GM18868 (cell line): ENCODE measurements around the gene PDGFA.

ENCODE experiments used
- ATAC-seq: cut with Tn5 transposase; IDR thresholded peaks from one replicate; pipeline ENCODE4 v1.9.1; 2021; ENCODE audit warnings: mild to moderate bottlenecking, moderate library complexity; ENCODE audit not compliant: unreplicated experiment

The PDGFA gene

DNA sequence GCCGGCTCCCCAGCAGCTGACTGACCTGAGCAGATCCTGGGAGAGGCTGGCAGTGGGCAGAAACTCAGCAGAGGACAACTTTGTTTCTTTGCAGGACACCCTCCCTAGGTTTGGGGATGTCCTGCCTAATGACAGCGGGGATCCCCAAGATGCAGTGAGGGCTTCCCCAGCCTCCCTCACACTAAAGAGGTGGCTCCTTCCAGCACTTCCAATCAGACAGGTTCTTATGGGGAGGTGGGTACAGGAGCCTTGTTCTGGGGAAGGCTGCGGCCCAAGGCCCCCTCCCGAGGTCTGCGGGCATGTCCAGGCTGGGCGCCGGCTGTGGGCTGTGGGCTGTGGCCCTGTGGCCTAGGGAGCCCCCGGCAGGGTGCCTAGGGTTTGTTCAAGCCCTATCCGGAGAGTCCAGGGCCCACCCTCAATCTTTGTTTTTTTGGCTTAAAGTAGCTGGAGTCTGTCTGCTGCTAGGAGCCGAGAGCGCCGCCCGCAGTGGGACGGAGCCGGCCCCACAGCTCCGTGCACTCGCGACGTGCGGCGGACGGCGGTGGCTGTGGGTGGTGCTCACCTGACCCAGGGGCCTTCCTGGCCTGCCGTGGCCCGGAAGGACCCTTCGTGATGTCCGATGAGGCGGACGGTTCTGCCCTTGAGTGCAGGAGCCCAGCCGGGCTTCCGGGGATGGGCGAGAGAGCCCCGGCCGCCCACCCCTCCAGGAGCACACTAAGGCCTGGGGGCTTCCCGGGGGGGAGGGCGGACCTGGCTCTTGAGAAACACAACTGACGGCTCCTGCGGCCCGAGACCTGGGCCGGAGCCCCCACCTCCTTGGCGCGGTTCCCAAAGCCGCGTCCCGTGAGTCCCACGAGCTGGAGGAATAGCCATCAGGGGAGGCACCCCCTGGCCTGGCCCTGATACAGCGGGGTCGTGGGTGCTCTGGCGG lies 57.2 kb downstream of the PDGFA start:
- no peak for ATAC-seq

DNA sequence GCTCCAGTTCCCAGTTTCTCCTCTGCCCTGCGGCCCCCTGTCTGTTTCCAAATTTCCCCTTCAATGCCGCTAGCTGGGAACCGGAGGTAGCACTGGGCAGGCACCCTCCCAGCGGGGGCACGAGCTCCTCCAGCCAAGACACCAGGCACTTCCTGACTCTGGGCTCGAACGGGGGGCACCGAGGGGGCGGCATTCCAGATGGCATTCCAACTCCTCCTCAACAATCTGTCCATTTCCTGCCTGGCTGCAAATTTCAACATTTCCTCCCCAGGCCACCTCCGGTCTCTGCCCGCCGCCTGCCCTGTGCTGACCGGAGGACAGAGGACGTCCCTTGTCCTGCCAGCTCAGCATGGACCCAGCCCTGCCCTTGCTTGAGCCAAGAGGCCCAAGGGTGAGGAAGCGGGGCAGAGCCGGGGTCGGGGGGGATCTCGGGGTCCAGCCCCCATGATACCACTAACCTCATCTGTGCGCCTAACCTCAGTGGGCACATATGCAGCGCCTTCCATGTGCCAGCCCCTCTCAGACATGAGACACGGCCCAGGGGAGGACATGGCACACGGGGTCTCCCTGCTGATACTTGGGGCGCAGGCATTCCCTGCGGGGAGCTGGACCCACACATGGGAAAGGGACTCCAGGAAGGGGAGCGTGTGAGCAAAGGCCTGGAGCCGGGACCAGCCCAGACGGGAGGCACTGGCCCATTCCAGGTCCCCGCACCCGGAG lies 58.0 kb downstream of the PDGFA start:
- ATAC-seq, result no peak

DNA sequence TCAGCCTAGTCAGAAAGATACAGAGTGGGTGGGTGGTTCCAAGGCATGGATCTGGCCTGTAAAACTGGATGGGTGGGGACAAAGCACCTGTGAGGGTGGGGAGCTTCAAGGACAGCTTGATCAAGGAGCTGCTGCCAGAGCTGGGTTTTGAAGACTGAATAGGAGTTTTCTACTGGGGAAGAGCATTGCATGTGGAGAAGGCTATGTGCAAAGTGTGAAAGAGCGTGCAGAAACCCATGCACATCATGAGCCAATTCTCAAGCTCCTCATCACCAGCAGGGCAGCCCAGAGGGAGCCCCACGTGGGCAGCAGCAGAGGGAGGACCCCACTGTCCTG lies 58.6 kb downstream of the PDGFA start:
- no peak for ATAC-seq

DNA sequence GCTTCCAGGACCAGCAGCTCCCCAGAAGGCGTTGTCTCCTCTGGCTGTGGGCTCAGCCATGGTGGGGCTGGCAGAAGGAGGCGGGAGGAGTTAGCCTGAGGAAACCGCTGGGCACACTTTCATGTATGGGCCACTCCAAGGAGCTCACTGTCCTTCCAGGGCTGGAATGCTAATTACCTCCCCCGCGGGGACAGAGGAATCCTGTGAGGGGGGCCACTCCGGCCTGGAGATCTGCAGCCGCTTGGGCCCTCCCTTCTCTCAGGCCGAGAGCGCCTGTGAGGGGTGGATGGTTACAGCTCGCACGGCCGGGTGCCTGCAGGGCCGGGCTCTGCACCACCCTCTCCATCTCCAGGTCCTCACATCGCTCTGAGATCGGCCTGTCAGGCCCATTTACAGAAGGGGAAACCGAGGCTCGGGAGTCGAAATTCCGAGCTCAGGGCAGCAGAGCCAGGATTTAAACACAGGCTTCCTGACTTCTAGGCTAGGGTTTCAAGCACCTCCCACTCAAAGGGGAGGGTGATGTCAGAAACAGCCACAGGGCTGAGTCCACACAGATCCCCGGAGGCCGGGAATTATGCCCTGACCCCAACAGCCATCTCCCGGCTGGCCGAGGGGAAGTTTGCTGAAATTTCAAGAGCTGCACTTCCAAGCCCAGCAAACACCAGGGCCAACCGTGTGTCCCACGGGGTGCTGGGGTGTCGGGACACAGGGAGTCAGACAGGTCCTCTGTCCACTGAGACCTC lies 59.1 kb downstream of the PDGFA start:
- ATAC-seq, result no peak

DNA sequence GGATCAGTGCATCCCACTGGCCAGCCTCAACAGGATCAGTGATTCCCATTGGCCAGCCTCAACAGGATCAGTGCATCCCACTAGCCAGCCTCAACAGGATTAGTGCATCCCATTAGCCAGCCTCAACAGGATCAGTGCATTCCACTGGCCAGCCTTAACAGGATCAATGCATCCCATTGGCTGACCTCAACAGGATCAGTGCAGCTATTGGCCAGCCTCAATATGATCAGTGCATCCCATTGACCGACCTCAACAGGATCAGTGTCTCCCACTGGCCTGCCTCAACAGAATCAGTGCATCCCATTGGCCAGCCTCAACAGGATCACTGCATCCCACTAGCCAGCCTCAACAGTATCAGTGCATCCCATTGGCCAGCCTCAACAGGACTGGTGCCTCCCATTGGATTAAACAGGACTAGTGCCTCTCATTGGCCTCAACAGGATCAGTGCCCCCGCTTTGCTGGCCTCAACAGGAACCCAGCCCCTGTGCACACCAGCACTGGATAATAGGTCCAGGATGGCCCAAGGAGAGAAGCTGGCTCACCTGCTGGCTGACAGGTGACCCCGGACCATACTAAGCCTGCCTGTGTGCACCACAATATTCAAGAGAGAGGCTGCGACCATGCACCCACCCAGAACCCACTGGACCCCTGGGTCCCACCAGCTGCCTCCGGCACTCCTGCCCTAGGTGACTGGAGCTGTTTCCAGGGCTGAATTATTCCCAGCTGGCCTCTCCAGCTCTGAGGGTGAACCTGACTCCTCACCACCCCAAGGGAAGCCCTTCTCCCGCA lies 59.9 kb downstream of the PDGFA start:
- no peak for ATAC-seq

DNA sequence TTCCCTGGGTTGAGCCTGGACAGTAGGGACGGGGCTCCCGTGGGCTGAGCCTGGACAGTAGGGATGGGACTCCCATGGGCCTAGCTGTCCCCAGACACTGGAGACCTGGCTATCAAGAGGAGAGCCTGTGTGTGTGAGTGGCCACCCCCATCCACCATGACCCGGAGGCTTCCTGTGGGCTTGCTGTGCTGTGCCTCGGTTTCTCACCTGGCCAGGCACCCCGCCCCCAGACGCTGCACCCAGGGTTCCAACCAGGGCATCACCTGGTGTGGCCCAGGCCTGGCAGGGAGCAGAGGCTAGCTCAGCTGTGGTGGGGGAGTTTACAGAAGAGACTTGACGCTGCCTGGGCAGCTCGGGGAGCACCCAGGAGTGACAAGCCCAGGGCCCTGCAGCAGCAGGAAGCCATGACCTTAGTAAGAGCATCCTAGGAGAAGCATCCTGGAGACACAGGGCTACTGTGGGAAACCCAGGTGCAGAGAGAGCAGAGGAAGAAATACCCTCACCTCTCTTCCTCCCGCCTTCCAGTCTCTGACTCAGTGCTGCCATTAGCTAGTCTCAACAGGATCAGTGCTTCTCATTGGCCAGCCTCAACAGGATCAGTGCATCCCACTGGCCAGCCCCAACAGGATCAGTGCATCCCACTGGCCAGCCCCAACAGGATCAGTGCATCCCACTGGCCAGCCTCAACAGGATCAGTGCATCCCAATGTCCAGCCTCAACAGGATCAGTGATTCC lies 61.0 kb downstream of the PDGFA start:
- no peak for ATAC-seq

DNA sequence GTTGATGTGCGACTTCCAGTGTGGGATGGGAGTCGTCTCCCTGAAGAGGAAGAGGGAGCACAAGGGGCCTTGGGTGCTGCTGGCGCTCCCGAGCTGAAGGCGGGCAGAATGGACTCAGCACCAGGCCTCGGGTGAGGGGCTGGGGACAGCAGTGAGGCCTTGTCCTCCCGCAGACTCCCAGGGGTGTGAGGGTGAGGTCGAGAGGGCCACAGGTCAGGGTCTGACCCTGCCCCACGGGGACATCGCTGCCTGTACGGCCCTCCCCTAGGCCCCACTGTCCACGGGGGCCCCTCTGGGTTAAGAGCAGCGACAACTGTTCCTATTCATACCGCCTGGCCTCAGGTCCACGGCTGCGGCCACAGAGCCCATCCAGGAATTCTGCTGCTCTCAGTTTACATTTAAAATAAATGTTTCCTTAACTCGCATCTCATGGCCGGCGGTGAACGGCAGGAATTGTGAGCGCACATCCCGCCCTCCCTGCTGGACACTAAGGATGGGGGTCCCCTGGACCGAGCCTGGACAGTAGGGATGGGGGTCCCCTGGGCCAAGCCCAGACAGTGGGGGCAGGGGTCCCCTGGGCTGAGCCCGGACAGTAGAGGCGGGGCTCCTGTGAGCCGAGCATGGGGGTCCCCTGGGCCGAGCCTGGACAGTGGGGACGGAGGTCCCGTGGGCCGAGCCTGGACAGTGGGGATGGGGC lies 61.7 kb downstream of the PDGFA start:
- no peak for ATAC-seq

DNA sequence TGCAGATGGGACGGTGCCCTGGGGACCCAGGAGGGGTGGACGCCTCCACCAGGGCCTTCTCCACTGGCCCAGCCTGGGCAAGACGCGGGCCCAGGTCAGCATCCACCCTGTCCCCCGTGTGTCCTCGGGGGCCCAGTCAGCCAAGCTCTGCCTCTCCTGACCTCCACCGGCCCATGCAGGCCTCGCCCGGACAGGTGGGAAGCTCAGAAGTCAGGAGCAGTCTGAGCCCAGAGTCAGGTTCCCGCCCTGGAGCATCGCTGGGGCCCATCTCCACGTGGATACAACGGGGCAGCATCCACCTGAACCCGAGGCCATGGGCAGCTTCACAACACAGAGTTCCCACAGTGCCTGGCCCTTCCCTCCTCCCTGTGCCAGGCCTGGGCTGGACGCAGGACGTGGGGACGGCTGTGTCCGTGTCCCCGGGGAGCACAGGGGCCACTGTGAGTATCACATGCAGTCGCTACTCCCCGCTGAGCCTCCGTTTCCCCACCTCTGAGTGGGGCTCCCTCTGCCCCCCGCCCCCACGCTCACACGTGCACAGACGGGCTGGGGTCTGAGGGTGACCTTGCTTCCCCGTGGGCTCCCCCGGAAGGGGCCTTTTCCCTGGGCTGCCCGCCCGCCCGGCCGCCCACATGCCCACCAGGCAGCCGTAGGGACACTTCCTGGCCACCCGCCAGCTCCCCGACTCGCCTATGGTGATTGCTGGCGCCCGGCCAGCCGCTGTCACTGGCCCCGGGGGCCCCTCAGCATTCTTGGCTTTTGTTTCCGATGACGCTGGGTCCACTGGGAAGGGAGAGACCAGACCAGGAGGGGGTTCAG lies 64.3 kb downstream of the PDGFA start:
- no peak for ATAC-seq

DNA sequence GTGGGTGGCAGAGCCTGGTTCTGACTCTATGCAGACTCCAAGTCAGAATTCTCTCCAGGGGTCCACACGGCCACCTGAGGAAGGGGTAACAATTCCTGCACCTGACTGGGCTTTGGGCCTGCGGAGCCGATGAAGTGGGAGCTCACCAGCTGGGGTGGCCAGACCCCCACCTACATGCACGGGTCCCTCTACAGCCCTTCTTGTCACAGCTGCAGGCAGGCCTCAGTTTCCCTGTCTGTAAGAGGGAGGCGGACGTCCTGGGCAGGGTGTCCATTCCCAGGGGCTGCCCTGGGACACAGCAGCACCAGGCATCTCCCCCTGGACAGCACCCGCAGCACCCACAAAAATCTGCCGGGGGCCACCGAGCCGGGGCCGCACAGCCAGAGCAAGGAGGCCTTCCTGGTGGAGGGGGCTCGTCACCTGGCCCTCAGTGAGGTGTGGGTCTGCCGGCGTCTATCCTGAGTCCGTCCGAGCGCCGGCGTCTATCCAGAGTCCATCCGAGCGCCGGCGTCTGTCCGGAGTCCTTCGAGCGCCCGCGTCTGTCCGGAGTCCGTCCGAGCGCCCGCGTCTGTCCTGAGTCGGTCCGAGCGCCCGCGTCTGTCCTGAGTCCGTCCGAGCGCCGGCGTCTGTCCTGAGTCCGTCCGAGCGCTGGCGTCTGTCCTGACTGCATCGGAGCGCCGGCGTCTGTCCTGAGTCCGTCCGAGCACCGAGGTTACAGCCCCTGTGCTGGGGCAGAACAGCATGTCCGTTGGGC lies 65.1 kb downstream of the PDGFA start:
- no peak for ATAC-seq

DNA sequence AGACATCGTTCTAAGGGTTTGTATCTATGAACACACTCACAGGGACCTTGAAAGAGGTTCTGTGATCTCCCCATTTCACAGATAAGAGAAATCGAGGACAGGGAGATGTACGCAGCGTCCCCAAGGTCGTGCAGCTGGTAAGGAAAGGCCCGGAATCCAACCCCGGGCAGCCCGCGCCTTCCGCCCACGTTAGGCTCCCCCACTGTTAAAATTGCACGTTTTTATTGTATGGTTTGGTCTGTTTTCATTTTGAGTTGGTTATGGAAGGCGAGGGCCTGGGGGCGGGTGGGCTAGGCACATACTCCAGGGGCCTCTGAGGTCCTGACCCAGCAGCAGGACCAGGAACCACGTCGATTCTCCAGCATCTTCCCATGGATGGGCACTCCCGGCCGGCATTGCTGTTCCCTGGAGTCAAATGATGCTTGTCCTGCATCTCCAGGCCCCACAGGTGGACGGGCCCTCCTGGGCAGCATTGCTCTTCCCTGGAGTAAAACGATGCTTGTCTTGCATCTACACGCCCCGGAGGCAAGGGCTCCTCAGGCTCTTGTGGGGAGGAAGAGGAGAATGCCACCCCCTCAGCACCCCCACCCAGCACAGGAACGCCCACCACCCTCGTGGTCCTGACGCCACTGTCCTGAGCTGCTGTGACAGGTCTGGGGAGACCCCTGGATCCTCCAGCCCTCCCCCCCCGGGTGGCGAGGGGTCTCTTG lies 65.9 kb downstream of the PDGFA start:
- no peak for ATAC-seq

DNA sequence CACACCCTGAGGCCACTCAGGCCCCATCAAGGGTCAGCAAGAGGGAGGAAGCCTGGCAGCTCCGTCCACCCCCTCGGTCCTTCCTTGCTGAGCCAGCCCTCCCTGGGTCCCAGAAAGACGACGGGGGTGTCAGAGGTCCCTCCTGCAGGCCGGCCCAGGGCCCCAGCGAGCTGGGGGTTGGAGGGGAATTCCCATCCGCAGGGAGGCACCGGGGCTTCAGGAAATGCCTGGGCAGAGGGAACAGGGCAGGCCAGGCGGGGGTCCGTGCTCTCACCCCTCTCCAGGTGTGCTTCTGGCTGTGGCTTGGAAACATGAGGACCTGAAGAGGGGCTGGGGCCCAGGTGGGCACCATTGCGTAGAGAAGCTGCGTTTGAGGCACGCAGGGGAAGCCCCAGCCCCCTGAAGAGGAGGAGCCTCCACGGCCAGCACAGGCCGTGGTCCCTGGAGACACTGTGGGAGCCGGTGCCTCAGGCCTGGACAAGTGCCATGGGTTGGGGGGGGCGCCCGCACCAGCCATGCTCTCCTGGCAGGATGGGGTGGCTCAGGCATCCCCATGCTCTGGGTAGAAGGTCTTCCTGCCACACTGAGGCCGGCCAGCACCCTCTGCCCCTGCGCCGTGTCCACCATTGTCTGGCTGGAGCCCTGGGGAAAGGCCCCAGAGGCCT lies 66.7 kb downstream of the PDGFA start:
- no peak for ATAC-seq

DNA sequence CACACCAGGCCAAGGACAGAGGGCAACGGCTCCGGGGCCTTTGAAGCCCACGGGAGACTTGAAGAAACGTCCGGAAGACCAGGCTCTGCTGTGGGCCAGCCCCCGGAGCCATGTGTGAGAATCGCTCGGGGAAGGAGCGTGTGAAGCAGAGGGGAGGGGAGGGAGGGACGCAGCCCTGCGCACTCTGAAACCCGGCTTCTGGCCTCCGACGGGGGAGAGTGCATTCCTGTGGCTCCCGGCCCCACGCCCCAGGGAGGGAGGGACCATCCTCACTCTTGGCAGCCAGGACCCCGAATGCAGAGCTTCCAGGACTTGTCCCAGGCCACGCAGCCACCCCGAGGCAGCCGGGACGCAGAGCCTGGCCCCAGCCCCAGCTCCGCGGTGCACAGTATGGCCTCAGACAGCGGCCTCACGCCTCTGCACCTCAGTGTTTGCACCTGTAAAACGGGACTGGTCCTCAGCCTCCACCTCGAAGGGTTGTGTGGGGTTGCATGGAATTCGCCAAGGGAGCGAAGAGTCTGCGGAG lies 67.4 kb downstream of the PDGFA start:
- ATAC-seq, result no peak

DNA sequence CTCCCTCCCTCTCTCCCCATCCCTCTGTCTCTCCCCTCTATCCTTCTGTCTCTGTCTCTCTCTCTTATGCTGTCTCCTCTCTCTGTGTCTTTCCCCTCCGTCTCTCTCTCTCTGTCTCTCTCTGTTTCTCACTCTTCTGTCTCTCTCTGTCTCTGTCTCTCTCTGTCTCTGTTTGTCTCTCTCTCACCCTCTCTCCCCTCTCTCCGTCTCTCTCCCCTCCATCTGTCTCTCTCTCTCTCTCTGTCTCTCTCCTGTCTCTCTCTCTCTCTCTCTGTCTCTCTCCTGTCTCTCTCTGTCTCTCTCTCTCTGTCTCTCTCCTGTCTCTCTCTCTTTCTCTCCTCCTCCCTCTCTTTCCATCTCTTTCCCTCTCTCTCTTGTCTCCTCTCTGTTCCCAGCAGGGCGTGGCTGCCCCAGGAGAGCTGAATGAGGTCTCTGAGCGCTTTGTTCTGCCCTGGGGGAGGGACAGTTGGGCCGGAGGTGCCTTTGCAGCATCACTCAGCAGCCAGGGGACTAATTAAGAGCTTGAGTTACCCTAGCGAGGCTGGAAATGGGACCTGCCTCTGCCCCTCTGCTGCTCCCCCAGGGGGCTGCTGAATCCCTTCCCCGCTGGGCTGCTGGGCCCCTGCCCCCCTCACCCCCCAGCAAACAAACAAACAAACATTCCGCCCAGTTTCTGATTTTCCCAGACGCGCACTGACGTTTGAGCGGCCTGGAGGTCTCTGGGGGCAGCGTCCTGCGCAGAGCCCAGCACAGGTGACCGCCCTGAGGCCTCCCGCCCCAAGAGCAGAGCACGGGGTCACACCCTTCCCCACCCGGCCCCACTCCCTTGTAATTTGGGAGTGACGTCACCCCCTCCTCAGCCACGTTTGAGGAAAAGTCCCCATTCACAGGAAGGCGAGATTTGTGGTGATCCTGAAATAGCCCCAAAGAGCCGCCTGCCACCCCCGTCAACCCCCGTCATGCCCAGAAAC lies 68.1 kb downstream of the PDGFA start:
- ATAC-seq, result no peak

DNA sequence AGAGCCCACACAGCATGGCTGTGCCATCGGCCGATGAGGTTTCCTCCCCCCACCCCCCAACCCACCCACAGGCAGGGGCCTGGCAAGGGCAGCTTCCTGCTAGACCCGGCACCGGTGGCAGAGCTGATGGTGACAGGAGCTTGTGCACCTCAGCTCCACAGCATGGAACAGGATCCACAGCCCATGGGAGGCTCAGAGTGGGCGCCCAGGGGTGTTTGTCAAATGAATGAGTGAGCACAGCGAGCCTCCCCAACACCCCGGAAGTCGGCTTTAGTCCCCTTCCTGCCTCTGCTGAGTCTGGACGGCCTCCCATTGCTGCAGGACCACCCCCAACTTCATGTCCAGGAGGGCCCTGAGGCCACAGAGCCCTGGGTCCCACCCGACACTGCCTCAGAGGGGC lies 68.9 kb downstream of the PDGFA start:
- no peak for ATAC-seq

DNA sequence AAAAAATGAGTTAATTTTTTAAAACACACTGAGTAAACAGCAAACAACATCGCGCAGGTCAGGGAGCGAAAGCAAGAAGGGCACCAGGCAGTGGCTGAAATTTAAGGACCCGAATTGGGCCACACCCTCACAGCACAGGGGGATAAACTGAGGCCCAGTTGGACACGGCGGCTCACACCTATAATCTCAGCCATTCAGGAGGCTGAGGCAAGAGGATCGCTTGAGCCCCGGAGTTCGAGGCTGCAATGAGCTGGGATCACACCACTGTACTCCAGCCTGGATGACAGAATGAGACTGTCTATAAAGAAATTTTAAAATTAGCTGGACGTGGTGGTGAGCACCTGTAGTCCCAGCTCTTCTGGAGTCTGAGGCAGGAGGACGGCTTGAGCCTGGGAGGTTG lies 69.6 kb downstream of the PDGFA start:
- no peak for ATAC-seq
